Measurements from ENCODE around the gene TFDP2. TPM values are rescaled to one million over a fixed set of nuclear protein-coding genes. Genes with fewer than 3 reads are reported as not detected.

The TFDP2 gene
- total RNA-seq, 1 donor from 2014 or later = 43.7 TPM

DNA sequence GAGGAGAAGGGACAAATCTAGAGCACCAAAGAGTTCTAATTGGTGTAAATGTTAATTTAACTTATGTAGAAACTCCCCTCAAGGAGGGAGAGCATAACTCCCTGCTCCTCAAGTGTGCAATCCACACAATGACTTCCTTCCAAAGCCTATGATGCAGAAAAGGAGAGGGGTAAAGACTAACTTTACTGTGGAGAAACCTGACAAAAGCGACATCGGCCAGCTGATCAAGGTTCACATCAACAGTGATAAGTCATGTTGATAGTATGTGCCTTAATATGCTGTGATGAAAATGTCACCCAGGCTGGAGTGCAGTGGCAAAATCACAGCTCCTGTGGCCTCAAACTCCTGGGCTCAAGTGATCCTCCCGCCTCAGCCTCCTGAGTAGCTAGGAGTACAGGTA, 76.5 kb downstream of the TFDP2 start:
- no peak for DNase-seq

DNA sequence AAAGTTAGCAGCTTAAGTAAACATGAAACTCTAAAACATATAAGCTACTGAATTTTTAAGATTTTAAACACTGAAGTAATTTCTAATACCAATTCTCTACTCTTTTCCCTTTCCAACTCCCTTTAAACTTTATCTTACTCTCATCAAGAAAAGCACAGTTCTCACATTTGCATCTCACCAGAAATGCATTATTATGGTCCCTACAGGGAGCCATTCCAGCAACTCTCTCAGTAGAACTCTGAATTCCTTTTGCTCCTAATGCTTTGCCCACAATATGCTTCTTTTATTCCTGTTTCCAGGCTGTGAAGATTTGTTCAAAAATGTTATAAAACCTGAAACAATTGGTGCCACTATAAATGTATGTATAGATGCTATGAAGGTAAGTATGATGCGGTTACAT, 83.4 kb downstream of the TFDP2 start:
- DNase-seq = no peak

DNA sequence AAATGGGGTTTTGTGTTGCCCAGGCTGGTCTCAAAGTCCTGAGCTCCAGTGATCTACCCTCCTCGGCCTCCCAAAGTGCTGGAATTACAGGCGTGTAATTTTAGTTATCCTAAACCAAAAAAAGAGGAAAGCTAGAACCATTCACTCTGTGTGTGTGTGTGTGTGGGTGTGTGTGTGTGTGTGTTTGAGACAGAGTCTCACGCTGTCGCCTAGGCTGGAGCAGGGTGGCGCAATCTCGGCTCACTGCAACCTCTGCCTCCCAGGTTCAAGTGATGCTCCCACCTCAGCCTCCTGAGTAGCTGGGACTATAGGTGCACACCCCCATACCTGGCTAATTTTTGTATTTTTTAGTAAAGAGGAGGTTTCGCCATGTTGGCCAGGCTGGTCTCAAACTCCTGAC, 84.0 kb downstream of the TFDP2 start:
- no peak for DNase-seq

DNA sequence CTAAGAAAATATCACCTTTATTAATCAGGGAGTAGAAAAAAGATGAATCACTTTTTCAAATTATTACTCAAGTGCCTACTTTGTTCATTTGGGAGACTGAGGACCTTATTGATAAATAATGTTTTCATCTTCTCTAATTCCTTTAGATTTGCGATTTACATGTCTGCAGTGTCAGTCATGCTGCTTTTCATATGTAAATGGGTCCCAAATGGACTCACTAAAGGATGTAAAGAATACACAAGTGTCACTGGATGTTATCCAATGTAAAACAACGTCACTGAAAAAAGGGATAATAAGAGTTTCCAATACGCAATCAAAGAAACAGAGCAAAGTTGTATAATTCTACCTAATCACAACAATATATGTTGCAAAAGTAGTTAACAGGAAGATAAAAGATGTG, 84.9 kb downstream of the TFDP2 start:
- DNase-seq = no peak

DNA sequence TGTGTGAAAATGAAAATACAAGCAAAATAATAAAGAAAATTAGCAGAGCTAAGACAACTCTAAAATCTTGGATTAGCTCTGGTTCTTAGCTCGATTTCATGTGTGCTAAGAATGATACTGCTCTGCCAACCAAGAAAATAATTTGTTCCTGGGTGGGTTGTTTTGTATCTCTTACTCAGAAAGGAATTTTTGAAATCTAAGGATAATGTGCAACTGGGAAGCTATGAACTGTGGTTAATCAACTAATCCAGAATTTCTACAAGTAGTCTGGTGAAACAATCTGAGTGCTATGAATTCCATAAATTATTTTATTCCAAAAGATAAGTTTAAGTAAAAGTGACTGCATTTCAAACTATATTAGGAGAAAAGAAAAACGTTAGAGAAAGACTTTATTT, 92.0 kb downstream of the TFDP2 start:
- DNase-seq = no peak

DNA sequence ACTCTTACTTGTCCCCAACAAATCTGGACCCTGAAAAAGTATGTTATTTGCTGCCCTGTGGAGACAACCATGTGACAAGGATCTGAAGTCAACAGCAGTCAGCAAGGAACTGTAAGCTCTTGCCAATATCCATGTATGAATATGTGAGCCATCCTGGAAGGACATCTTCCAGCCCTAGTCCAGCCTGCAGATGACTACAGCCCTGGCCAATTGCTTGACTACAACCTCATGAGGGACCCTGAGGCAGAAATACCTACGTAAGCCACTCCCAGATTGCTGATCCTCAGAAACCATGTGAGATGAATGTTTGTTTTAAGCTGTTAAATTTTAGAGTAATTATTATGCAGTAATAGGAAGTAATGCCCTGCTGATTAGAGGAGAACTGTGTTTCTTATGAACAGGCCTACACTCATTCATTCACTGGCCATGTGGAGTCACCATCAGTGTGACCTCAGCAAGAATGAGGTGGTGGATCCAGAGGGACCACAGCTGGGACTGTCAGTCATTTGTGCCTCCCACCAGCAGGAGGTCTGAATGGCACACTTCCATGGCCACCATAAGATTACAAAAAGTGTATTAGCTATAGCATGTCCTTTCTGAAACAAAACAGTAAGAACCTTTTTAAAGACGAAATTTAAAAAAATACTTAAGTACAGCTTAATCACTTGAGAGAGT, 92.6 kb downstream of the TFDP2 start:
- DNase-seq = no peak

DNA sequence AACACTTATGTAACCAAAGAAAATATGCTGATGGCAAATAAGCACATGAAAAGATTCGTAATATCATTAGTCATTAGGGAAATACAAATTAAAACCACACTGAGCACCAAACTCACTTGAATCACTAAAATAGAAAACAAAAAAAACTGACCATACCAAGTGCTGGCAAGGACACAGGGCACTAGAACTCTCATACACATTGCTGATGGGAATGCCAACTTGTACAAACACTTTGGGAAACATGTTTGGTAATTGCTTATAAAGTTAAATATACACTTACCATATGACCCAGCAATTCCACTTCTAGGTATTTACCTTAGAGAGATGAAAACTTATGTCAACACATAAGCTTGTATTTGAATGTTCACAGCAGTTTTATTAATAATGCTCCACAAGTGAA, 95.5 kb downstream of the TFDP2 start:
- no peak for DNase-seq

DNA sequence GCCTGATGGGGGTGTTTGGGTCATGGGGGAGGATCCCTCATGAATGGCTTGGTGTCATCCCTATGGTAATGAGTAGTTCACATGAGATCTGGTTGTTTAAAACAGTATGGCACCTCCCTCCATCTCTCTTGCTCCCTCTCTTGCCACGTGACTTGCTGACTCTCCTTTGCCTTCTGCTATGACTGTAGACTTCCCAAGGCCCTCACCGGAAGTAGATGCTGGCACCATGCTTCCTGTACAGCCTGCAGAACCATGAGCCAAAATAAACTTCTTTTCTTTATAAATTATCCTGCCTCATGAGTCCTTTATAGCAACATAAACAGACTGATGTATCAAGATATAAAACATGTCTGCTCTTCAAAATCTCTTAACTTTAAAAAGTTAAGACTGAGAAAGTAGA, 96.1 kb downstream of the TFDP2 start:
- DNase-seq = no peak

DNA sequence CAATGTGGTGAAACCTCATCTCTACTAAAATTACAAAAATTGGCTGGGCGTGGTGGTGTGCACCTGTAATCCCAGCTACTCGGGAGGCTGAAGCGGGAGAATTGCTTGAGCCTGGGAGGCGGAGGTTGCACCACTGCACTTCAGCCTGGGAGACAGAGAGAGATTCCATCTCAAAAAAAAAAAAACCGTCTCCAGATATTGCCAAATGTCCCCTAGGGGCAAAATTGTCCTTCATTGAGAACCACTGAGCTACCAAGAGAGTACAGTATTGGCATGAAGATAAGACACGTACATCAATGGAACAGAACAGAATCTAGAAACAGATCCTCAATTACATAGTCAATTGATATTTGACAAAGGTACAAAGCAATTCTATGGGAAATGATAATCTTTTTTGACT, 98.0 kb downstream of the TFDP2 start:
- DNase-seq = no peak

DNA sequence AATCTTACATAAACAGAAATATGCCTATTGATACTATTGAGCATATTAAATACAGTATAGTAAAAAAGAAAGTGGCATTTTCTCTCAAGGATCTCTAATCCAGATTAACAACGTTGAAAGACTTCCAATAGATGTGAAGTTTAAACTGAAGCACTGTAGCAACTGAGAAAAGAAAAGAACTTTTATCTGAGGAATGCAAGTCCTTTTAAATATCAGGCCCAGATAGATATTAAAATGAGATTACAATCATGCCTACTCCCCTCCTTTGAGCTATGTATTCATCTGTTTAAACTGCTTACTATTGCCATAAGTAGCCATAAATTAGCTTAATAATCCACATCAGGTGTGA, 102.3 kb downstream of the TFDP2 start:
- DNase-seq = no peak

DNA sequence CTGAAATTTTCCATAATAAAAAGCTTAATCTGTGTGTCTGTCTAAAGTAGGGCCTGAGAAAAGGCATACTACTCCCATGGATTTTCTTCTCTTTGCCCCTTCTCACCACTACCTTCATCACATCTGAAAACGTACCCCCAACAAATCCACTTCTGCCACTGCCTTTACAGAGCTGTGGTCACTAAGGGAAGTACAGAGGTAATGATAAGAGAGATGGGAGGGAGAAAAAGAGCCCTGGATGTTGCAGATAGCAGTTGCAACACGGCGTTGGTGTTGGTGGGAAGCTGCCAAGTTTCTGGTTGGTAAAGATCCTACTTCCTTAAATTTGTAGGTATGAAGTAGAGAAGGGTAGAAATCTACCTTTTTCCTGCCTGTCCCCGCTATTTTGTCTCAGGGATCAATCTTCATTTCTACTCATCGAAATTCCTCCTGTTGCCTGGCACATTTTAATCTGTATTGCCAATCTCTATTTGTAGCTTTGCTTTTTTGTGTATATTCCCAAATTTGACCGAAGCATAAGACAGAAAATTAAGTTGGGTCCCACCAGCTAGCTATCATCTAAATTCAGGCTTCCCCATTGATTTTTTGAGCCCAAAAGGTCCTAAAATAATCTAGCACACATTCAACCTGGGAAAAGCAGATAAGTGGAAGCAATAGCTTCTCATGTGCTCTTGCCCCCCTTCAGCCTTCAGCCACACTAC, 102.9 kb downstream of the TFDP2 start:
- no peak for DNase-seq

DNA sequence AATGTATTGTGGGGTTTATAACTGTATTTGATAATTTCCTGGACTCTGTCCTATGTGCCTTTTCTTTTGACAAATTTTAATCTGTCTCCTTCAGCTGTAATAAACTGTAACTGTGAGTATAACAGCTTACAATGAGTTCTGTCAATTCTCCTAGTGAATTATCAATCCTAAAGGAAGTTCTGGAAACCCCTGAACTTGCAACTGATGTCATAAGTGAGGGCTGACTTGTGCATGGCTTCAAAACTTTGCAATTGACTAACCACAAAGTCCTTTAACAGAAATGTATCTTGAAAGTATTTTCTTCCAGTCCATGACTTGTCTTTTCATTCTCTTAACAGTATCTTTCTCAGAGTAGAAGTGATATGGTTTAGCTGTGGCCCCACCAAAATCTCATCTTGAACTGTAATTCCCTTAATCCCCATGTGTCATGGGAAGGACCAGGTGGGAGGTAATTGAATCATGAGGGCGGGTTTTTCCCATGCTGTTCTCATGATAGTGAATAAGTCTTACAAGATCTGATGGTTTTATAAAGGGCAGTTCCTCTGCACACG, 108.3 kb downstream of the TFDP2 start:
- no peak for DNase-seq

DNA sequence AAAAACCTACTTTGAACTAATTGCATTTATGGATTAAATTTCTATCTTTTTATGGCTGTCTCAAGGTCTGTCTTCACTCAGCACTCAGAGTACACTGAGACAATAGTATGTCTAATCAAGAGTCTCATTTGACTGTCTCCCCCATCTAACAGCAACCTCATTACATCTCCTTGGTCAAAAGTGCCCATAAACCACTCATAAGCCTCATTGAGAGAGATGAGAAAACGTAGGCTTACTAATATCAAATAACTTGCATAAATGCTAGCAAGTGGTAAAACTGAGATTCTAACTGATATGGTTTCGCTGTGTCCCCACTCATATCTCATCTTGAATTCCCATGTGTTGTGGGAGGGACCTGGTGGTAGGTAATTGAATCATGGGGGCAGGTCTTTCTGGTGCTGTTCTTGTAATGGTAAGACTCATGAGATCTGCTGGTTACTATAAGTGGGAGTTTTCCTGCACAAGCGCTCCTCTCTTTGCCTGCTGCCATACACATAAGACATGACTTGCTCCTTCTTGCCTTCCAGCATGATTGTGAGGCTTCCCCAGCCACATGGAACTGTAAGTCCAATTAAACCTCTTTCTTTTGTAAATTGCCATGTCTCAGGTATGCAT, 113.9 kb downstream of the TFDP2 start:
- no peak for DNase-seq

DNA sequence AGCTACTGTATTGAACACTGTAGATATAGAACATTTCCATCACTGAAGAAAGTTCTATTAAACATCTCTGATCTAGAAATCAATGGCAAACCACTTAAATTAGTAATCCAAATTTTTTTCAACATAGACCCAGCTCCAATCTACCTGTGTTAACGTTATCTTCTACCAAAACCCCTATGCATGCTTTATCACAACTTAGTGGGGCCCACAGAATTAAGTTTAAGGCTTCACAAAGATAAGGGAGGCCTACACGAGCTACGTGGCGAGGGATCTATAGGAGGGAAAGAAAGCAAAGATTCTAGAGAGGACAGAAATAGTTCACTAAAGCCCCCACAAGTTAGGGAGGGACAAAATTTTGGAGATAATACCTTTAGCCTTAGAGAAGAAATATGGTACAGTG, 116.1 kb downstream of the TFDP2 start:
- DNase-seq = no peak

DNA sequence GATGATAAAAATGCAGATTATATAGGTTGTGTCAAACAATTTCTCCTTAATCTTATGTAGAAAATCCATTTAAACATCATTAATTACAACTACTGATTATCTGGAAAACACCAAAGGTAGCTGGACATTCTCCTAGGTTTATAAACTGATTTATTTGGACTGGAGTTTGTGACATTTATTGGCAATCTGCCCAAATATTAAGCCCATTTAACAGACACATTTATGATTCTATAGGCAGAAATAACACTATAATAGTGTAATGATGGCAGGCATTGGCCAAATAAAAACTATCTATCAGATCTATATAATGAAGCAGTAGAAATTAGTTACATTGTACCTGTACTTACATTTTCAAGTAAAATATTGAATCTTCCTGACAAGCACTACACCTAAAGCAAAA, 117.8 kb downstream of the TFDP2 start:
- no peak for DNase-seq

DNA sequence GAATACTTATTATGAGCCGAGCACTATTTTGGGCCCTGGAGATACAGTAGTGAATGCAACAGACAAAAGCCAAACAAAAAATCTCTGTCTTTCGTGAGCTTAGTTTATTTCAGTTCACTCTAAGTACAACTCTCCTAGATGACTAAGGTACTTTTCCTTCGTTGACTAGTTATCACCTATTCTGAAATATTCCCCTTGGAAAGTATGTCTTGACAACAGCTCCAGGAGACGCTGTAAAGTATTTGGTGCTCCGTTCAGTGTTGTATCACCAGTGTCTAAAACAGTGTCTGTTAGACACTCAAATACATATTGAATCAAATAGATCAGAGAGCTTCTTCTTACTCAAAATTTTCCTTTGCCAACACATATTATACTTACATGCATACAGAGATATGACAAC, 119.6 kb downstream of the TFDP2 start:
- DNase-seq = no peak

DNA sequence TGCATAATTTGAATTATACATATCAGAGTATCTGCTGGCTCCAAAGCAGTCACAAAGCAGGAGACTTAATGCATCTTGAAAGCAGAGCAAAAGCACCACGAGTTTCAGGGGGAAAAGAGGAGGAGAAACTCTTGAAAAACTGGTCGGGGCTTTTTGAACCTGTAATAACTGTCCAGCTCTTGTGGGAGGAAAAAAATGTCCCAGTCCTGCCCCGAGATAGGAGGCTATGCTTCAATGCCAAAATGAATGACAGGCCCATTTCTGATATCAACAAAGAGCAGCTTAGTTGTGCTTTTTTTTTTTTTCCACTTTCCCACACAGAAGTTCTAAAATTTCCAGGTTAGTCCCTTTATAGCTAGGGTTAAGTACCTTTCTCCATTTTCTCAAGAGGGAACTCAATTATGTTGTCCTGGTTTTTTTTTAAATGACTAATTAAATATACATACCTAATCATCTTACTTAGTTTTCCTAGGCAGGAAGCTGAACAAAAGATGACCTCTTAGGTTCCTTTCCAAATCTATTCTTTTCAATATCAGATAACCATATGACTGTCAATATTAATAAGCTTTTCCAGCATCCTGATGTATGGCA, 120.2 kb downstream of the TFDP2 start:
- no peak for DNase-seq

DNA sequence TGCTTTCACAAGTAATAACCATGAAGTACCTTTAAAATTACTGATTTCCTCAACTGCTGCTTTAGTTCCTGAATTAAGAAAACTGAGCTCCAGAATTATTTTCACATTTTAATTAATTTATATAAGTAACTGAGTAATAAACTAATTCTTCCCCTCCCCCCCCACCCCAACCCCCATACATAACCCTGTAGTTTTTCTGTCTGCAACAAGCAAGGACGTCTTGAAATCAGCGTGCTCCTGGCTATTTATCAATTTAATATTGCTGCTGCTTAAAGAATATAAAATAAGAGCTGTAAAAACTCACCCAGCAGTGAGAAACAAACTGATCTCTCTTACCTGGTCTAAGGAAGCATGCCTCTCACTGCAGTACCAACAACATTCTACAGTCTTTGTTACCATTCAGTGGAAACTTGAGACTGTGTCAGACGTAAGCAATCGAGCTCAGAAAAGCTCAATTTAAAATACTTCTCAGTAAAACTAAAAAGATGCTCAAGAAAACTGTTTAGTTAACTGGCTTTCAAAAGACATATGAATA, 121.0 kb downstream of the TFDP2 start:
- DNase-seq = peak; percentile 73

DNA sequence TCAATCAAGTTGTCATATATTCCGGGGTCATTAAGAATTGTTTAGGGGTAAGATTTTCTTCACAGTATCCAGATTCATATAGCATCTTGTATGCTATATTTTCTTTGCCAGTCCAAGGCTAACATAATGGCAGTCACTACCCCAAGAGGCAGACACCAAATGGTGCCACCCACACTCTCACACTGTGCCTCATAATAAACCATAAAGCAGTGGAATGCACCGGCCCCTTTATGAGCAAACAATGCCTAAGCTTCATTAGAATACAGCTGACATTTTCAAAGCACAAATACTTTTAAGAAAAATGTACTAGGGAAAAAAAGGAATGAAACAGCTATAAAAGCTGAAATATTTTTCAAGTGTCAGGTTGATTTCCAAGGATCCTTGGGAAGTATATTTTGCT, 121.6 kb downstream of the TFDP2 start:
- peak; percentile 14 for DNase-seq

DNA sequence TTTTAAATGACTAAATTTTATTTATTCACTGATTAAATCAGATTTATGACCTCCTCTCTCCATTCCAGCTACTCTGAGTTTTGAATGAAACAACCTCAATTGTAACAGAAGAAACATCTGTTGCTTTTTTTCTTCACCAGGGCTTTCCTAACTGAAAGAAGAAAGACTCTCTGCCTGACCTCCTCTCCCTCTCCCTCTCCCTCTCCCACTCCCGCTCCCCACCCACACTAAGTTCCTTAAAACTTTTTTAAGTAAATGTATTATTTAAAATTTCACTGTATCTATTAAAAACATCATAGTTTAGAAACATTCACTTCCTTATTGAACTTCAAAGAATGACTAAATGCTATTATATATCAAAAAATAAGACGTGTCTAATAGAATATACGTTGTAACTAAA, 122.0 kb downstream of the TFDP2 start:
- DNase-seq = no peak

DNA sequence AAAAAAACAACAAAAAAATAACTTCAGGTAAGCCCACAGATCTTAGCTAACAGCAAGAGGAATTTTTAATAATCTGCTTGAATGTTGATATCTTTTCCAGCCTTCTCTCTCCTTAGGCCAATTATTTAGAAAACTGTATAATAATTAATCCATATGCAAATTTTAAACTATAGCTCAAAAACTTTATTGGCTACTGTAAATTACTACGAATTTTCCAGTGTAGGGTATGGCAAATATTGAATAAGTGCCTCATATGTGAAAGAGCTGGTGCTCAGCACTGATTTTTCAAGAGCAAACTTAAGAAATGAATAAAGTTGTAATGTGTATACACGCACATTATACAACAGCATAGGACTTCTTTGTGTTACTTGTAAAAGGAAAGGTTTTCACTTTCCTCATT, 123.0 kb downstream of the TFDP2 start:
- no peak for DNase-seq

DNA sequence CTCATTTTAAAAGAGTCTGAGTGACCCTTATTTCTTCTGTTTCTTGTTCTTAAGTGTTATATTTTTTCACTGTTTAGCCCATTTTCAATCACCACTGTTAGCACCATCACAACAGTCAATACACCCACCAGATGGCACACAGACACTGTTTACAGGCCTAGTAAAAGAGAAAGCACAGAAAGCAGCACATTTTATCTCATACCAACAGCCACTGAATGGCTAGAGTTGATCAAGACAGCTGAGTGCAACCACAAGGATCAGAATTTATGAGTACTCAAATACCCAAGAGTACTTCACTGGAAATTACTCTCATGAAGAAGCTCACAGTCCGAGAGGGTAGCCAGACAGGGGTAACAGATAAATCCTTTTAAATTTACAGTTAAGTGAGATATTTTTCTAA, 127.0 kb downstream of the TFDP2 start:
- DNase-seq = peak; percentile 2

DNA sequence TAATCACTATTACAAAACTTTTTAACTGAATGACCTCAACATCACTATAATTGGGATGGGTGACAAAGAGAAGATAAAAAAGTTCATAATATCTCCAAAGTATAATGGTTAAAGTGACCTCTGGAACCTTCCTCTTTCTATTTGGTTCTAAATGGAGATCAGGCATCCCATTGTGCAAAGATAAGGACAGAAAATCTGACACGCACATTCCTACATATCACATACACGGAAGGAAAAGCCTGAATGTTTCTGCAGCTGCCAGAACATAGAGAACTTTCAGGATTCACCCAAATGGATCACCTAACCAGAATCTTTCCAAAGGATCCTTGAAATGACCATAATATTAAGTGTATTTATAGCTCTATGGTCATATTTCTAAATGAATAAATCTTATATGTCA, 128.2 kb downstream of the TFDP2 start:
- no peak for DNase-seq

All from skin of body (tissue), 2 donors.